HCT116 (cell line): ENCODE measurements around the gene MRPS33. TPM values are rescaled to one million over a fixed set of nuclear protein-coding genes. Genes with fewer than 3 reads are reported as not detected.

Source experiments
- ATAC-seq: fragments of 200-7000 bp; cut with Tn5 transposase; 2 replicates; pipeline ENCODE4 v1.9.1; 2020; ENCODE audit warnings: mild to moderate bottlenecking, moderate library complexity
- BruUV-seq: library from RNA; stranded (reverse); fragments of 400-500 nt; replicated peaks from 2 replicates; lab custom pipeline; 2021; lab: Mats Ljungman, UMichigan
- CTCF ChIA-PET: fragments of 300-600 bp; sonication (Branson Sonifier 250); formaldehyde crosslinking; loops from one replicate; lab custom pipeline; 2021; ENCODE audit warnings: antibody characterized with exemption; lab: Charles Lee
- POLR2A ChIA-PET: fragments of 300-600, 350-600 bp; sonication (Branson Sonifier 250); formaldehyde crosslinking; loops from one replicate; lab custom pipeline; 2021; ENCODE audit warnings: antibody characterized with exemption; lab: Charles Lee
- RAD21 ChIA-PET, 2 experiments: fragments of 300-600 bp; sonication (Branson Sonifier 250); formaldehyde crosslinking; loops; one replicate each; lab custom pipeline; 2023; ENCODE audit warnings: low total read pairs in 2 of 2; ENCODE audit not compliant: uncharacterized antibody in 2 of 2, unreplicated experiment in 2 of 2, low non-redundant PET in 1 of 2; lab: Charles Lee
- DNase-seq: peaks from one replicate; pipeline ENCODE4 v3.0.0-alpha.2; 2010; ENCODE audit warnings: low read depth, low spot score
- H2AFZ ChIP-seq: fragments of 200-600 bp; shearing (Covaris generic), sonication (generic); 2 replicates; pipeline ENCODE4 v1.6.1; 2017; ENCODE audit warnings: low read depth, mixed run types, mixed read lengths, antibody characterized with exemption, low read length; ENCODE audit not compliant: poor library complexity, severe bottlenecking
- H3K27ac ChIP-seq: 2 replicates; pipeline ENCODE4 v1.5.1; 2012; ENCODE audit warnings: low read depth, low read length
- H3K27me3 ChIP-seq: fragments of 200-600 bp; sonication (generic); 2 replicates; pipeline ENCODE4 v1.6.1; 2016; ENCODE audit warnings: mixed run types, low read length, mixed read lengths; ENCODE audit not compliant: insufficient read depth
- H3K36me3 ChIP-seq, 2 experiments: fragments of 200-500 bp in 1 of 2; fragments of 200-600 bp in 1 of 2; sonication (Bioruptor generic) in 1 of 2; sonication (generic) in 1 of 2; 2 replicates each; pipeline versions ENCODE4 v1.5.1 to v1.6.1; 2014 to 2016; ENCODE audit warnings: low read length in 2 of 2, inconsistent platforms in 1 of 2, mixed read lengths in 1 of 2, mixed run types in 1 of 2; ENCODE audit not compliant: insufficient read depth in 2 of 2, control insufficient read depth in 1 of 2
- H3K4me1 ChIP-seq, 2 experiments: fragments of 200-600 bp in 1 of 2; sonication (generic) in 1 of 2; 2 replicates each; pipeline versions ENCODE4 v1.5.1 to v1.6.1; 2012 to 2017; ENCODE audit warnings: low read length in 2 of 2, inconsistent platforms in 1 of 2, mild to moderate bottlenecking in 1 of 2, mixed read lengths in 1 of 2, mixed run types in 1 of 2, moderate library complexity in 1 of 2; ENCODE audit not compliant: insufficient read depth in 2 of 2, control insufficient read depth in 1 of 2
- H3K4me2 ChIP-seq: fragments of 200-600 bp; sonication (generic); 2 replicates; pipeline ENCODE4 v1.6.1; 2017; ENCODE audit warnings: mixed run types, low read length, mixed read lengths
- H3K4me3 ChIP-seq, 2 experiments: fragments of 200-600 bp in 1 of 2; sonication (generic) in 1 of 2; replicated peaks in 1 of 2; 2 replicates each; pipeline ENCODE4 v1.5.1; 2011 to 2016; ENCODE audit warnings: low read length in 2 of 2, control low read depth in 1 of 2, low read depth in 1 of 2, mild to moderate bottlenecking in 1 of 2, mixed read lengths in 1 of 2, mixed run types in 1 of 2
- H3K79me2 ChIP-seq: fragments of 200-600 bp; sonication (generic); 2 replicates; pipeline ENCODE4 v1.6.1; 2017; ENCODE audit warnings: mild to moderate bottlenecking, mixed run types, low read length, moderate library complexity, mixed read lengths; ENCODE audit not compliant: insufficient read depth
- H3K9ac ChIP-seq: fragments of 200-600 bp; sonication (generic); 2 replicates; pipeline ENCODE4 v1.6.1; 2016; ENCODE audit warnings: low read length, mixed read lengths
- H3K9me2 ChIP-seq: fragments of 200-600 bp; sonication (generic), shearing (Covaris generic); 2 replicates; pipeline ENCODE4 v1.6.1; 2017; ENCODE audit warnings: mixed run types, mild to moderate bottlenecking, moderate library complexity; ENCODE audit not compliant: insufficient read depth
- H3K9me3 ChIP-seq, 2 experiments: fragments of 200-500 bp in 1 of 2; fragments of 200-600 bp in 1 of 2; sonication (Bioruptor generic) in 1 of 2; sonication (generic) in 1 of 2; 2 replicates each; pipeline ENCODE4 v1.6.1; 2014 to 2017; ENCODE audit warnings: low read length in 2 of 2, mixed read lengths in 2 of 2, inconsistent platforms in 1 of 2, low read depth in 1 of 2, mild to moderate bottlenecking in 1 of 2, mixed run types in 1 of 2, moderate library complexity in 1 of 2; ENCODE audit not compliant: control insufficient read depth in 1 of 2, insufficient read depth in 1 of 2
- H4K20me1 ChIP-seq: fragments of 200-600 bp; sonication (generic), shearing (Covaris generic); 2 replicates; pipeline ENCODE4 v1.6.1; 2017; ENCODE audit warnings: mixed run types, mild to moderate bottlenecking, moderate library complexity; ENCODE audit not compliant: insufficient read depth
- CEBPB ChIP-seq: IDR thresholded peaks from 2 replicates; pipeline ENCODE4 v1.6.1; 2012; ENCODE audit warnings: low read depth
- ELF1 ChIP-seq: IDR thresholded peaks from 2 replicates; pipeline ENCODE4 v1.6.1; 2012; ENCODE audit warnings: low read depth, borderline replicate concordance
- POLR2A ChIP-seq: IDR thresholded peaks from 2 replicates; pipeline ENCODE4 v1.7.0; 2011; ENCODE audit warnings: borderline replicate concordance; ENCODE audit not compliant: insufficient read depth, insufficient read length; ENCODE audit errors: extremely low read depth
- SP1 ChIP-seq: IDR thresholded peaks from 2 replicates; pipeline ENCODE4 v1.6.1; 2012; ENCODE audit warnings: low read depth
- YY1 ChIP-seq: IDR thresholded peaks from 2 replicates; pipeline ENCODE4 v1.6.1; 2011; ENCODE audit warnings: low read length, low read depth, moderate library complexity, mild to moderate bottlenecking; ENCODE audit not compliant: insufficient replicate concordance; ENCODE audit errors: extremely low read depth
- ZFX ChIP-seq: fragments of 450-650 bp; IDR thresholded peaks from 2 replicates; pipeline ENCODE4 v1.6.1; 2017
- intact Hi-C: fragments of 100-400 bp; cut with micrococcal nuclease; formaldehyde crosslinking; loops from 2 replicates; pipeline ENCODE4 v1.10.0; 2022
- total RNA-seq: library from RNA; stranded (reverse); gene quantifications from one replicate; pipeline ENCODE4 v1.2.1, GENCODE V29; 2021; ENCODE audit not compliant: unreplicated experiment
- TF ChIP-seq, protein P1 (sequence below), 3 experiments: fragments of 200-600 bp in 1 of 3; sonication (generic) in 1 of 3; IDR thresholded peaks in 2 of 3; conservative IDR thresholded peaks in 1 of 3; 2 replicates each; pipeline ENCODE4 v1.5.1; 2012 to 2017; ENCODE audit warnings: low read depth in 2 of 3, low read length in 2 of 3, antibody characterized with exemption in 1 of 3, borderline replicate concordance in 1 of 3, control low read depth in 1 of 3, mild to moderate bottlenecking in 1 of 3, mixed read lengths in 1 of 3, mixed run types in 1 of 3, moderate library complexity in 1 of 3; ENCODE audit not compliant: insufficient read depth in 1 of 3
- TF ChIP-seq, protein P2 (sequence below): IDR thresholded peaks from 2 replicates; pipeline ENCODE4 v1.6.1; 2011; ENCODE audit warnings: mild to moderate bottlenecking, low read length, moderate library complexity; ENCODE audit not compliant: insufficient replicate concordance; ENCODE audit errors: extremely low read depth
- TF ChIP-seq, protein P3 (sequence below): IDR thresholded peaks from 2 replicates; pipeline ENCODE4 v1.6.1; 2012; ENCODE audit warnings: low read depth

Gene MRPS33
- total RNA-seq, 1 experiment from 2014 or later = 77.3 TPM

DNA sequence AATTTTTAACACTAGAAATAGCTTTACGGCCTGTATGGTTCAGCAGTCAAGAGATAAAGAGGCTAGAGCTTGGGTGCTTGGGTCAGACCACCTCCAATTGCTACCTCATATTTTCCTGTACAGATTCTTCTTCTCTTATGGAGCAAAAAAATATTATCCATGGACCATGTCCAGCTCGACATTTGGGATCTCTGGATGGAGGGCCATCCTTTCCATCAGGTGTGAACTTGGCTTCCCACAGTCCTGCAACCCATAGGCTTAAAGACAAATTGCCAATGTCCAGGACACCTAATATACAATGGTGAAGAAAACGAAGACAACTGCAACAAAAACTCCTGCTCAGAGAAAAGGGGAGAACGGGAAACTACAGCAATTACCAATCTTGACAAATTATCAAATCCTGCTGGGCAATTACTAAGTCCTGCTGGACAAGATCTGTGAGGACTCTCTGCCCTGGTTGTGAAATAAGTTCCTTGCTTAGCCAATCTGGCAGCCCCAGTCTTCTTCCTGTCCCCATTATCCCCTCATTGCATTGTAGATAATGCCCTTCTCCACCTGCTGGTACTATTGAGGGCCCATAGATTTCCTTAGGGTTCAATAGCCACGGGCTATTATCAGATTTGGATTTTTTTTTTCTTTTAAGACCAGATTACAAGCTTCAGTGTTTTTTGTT, 48.1 kb downstream of the MRPS33 start:
- ATAC-seq (no peak), DNase-seq (no peak)
- CTCF ChIA-PET = no interaction called here
- Histone ChIP-seq H3K27me3 (no peaks in the 10 kb centered on the region), H3K79me2 (no peaks in the 10 kb centered on the region), H3K9me3 (no peaks in the 10 kb centered on the region), H2AFZ (no peak overlapping the region), H3K4me1 (no peaks in the 10 kb centered on the region), H4K20me1 (no peaks in the 10 kb centered on the region; the same call in 1 of the 2 replicates), H3K27ac (no peak overlapping the region), H3K36me3 (no peaks in the 10 kb centered on the region), H3K4me3 (no peak overlapping the region), H3K4me2 (no peak overlapping the region), H3K9ac (no peak overlapping the region), H3K9me2 (no peaks in the 10 kb centered on the region)
- no peak for TF ChIP-seq CEBPB
- TF ChIP-seq, protein P1, sequence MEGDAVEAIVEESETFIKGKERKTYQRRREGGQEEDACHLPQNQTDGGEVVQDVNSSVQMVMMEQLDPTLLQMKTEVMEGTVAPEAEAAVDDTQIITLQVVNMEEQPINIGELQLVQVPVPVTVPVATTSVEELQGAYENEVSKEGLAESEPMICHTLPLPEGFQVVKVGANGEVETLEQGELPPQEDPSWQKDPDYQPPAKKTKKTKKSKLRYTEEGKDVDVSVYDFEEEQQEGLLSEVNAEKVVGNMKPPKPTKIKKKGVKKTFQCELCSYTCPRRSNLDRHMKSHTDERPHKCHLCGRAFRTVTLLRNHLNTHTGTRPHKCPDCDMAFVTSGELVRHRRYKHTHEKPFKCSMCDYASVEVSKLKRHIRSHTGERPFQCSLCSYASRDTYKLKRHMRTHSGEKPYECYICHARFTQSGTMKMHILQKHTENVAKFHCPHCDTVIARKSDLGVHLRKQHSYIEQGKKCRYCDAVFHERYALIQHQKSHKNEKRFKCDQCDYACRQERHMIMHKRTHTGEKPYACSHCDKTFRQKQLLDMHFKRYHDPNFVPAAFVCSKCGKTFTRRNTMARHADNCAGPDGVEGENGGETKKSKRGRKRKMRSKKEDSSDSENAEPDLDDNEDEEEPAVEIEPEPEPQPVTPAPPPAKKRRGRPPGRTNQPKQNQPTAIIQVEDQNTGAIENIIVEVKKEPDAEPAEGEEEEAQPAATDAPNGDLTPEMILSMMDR (IDR thresholded peaks at IDR 0.05 in 2 of 3, conservative IDR thresholded peaks at IDR 0.05 in 1 of 3; ENCODE audit: borderline replicate concordance in 1 of 3, insufficient read depth in 1 of 3, low read depth in 2 of 3, low read length in 2 of 3) = no peak
- no peak for TF ChIP-seq ELF1
- RAD21 ChIA-PET = no interaction called here
- intact Hi-C loops = no loop called here
- no TSS peak for BruUV-seq
- POLR2A ChIA-PET = no interaction called here

DNA sequence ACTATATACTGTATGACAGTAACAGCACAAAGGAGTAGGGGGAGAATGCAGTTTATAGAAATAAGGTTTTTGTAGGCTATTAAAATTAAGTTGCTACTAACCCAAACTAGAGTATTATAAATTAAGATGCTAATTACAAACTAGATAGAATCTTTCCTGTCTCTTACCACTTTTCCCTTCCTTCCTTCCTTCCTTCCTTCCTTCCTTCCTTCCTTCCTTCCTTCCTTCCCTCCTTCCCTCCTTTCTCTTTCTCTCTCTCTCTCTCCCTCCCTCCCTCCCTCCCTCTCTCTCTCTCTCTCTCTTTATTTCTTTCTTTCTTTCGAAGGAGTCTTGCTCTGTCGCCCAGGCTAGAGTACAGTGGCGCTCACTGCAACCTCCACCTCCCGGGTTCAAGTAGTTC, 53.6 kb downstream of the MRPS33 start:
- no peak overlapping the region for H3K27ac ChIP-seq
- ATAC-seq (no peak), DNase-seq (no peak)
- ChIA-PET CTCF (no interaction called here), RAD21 (no interaction called here), POLR2A (no interaction called here)
- H2AFZ ChIP-seq = no peak overlapping the region
- H4K20me1 ChIP-seq = no peaks in the 10 kb centered on the region
- H3K4me1 ChIP-seq = no peaks in the 10 kb centered on the region
- BruUV-seq = no TSS peak
- no peaks in the 10 kb centered on the region for H3K9me3 ChIP-seq
- H3K36me3 ChIP-seq = no peaks in the 10 kb centered on the region
- H3K27me3 ChIP-seq = no peaks in the 10 kb centered on the region
- no peaks in the 10 kb centered on the region for H3K9me2 ChIP-seq
- no peak overlapping the region for H3K4me2 ChIP-seq
- H3K79me2 ChIP-seq = no peaks in the 10 kb centered on the region
- no peak overlapping the region for H3K9ac ChIP-seq
- intact Hi-C loops = no loop called here
- H3K4me3 ChIP-seq = no peak overlapping the region
- no peak for TF ChIP-seq SP1
- TF ChIP-seq ZFX = no peak
- no peak for TF ChIP-seq ELF1
- no peak for TF ChIP-seq YY1
- TF ChIP-seq, protein P2, sequence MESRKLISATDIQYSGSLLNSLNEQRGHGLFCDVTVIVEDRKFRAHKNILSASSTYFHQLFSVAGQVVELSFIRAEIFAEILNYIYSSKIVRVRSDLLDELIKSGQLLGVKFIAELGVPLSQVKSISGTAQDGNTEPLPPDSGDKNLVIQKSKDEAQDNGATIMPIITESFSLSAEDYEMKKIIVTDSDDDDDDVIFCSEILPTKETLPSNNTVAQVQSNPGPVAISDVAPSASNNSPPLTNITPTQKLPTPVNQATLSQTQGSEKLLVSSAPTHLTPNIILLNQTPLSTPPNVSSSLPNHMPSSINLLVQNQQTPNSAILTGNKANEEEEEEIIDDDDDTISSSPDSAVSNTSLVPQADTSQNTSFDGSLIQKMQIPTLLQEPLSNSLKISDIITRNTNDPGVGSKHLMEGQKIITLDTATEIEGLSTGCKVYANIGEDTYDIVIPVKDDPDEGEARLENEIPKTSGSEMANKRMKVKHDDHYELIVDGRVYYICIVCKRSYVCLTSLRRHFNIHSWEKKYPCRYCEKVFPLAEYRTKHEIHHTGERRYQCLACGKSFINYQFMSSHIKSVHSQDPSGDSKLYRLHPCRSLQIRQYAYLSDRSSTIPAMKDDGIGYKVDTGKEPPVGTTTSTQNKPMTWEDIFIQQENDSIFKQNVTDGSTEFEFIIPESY = no peak
- TF ChIP-seq, protein P3, sequence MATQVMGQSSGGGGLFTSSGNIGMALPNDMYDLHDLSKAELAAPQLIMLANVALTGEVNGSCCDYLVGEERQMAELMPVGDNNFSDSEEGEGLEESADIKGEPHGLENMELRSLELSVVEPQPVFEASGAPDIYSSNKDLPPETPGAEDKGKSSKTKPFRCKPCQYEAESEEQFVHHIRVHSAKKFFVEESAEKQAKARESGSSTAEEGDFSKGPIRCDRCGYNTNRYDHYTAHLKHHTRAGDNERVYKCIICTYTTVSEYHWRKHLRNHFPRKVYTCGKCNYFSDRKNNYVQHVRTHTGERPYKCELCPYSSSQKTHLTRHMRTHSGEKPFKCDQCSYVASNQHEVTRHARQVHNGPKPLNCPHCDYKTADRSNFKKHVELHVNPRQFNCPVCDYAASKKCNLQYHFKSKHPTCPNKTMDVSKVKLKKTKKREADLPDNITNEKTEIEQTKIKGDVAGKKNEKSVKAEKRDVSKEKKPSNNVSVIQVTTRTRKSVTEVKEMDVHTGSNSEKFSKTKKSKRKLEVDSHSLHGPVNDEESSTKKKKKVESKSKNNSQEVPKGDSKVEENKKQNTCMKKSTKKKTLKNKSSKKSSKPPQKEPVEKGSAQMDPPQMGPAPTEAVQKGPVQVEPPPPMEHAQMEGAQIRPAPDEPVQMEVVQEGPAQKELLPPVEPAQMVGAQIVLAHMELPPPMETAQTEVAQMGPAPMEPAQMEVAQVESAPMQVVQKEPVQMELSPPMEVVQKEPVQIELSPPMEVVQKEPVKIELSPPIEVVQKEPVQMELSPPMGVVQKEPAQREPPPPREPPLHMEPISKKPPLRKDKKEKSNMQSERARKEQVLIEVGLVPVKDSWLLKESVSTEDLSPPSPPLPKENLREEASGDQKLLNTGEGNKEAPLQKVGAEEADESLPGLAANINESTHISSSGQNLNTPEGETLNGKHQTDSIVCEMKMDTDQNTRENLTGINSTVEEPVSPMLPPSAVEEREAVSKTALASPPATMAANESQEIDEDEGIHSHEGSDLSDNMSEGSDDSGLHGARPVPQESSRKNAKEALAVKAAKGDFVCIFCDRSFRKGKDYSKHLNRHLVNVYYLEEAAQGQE = no peak
- TF ChIP-seq POLR2A = no peak
